Airway epithelial cell (primary cell): ENCODE measurements around the gene EIF3C. TPM values are rescaled to one million over a fixed set of nuclear protein-coding genes. Genes with fewer than 3 reads are reported as not detected.

Experiments
- total RNA-seq: library from RNA; depleted of rRNA; stranded (reverse); fragments of >200 nt; gene quantifications from 2 replicates; pipeline ENCODE4 v1.2.3, GENCODE V29; 2015

Gene EIF3C, protein sequence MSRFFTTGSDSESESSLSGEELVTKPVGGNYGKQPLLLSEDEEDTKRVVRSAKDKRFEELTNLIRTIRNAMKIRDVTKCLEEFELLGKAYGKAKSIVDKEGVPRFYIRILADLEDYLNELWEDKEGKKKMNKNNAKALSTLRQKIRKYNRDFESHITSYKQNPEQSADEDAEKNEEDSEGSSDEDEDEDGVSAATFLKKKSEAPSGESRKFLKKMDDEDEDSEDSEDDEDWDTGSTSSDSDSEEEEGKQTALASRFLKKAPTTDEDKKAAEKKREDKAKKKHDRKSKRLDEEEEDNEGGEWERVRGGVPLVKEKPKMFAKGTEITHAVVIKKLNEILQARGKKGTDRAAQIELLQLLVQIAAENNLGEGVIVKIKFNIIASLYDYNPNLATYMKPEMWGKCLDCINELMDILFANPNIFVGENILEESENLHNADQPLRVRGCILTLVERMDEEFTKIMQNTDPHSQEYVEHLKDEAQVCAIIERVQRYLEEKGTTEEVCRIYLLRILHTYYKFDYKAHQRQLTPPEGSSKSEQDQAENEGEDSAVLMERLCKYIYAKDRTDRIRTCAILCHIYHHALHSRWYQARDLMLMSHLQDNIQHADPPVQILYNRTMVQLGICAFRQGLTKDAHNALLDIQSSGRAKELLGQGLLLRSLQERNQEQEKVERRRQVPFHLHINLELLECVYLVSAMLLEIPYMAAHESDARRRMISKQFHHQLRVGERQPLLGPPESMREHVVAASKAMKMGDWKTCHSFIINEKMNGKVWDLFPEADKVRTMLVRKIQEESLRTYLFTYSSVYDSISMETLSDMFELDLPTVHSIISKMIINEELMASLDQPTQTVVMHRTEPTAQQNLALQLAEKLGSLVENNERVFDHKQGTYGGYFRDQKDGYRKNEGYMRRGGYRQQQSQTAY
- total RNA-seq = 281 and 312 TPM in 2 replicates

GRCh38 chr16:28711220-28712083 is at the start of gene EIF3C:
Gene EIF3C, plus strand, starts transcription at chr16:28711464. Its CDS starts 223 bp downstream, at chr16:28711687.

GRCh38 chr16:28751487-28751886 is 40.2 kb downstream of the EIF3C start, which contains the start of gene NPIPB9:
Gene NPIPB9, plus strand, starts transcription at chr16:28751787.

Other genes with a start within 250 kb of the EIF3C start
- gene NPIPB7, start 239.1 kb upstream of the EIF3C start, total RNA-seq = not detected in 2 replicates
- 8.4 and 12.0 TPM in 2 replicates for gene CLN3, start 219.4 kb upstream of the EIF3C start, total RNA-seq
- gene APOBR, start 216.8 kb upstream of the EIF3C start, total RNA-seq = not detected in 2 replicates
- not detected in 2 replicates for gene IL27, start 204.6 kb upstream of the EIF3C start, total RNA-seq
- 8.3 and 8.9 TPM in 2 replicates for gene NUPR1, start 172.5 kb upstream of the EIF3C start, total RNA-seq
- gene SGF29, start 157.5 kb upstream of the EIF3C start, total RNA-seq = 17.9 and 19.5 TPM in 2 replicates
- gene SULT1A2, start 114.4 kb upstream of the EIF3C start, total RNA-seq = 0.42 and 0.88 TPM in 2 replicates
- gene SULT1A1, start 101.4 kb upstream of the EIF3C start, total RNA-seq = 6.8 and 12.6 TPM in 2 replicates
- gene NPIPB8, start 73.4 kb upstream of the EIF3C start, total RNA-seq = not detected in 2 replicates
- gene NPIPB9, start 40.3 kb downstream of the EIF3C start, total RNA-seq = 0.51 TPM in 1 of 2 replicates, not detected in the other
- 69.4 and 76.5 TPM in 2 replicates for gene ATXN2L, start 111.5 kb downstream of the EIF3C start, total RNA-seq
- 198 and 234 TPM in 2 replicates for gene TUFM, start 134.9 kb downstream of the EIF3C start, total RNA-seq
- gene SH2B1, start 152.4 kb downstream of the EIF3C start, total RNA-seq = 19.7 and 22.8 TPM in 2 replicates
- gene ATP2A1, start 167.0 kb downstream of the EIF3C start, total RNA-seq = 0.14 TPM in 1 of 2 replicates, not detected in the other
- gene RABEP2, start 213.8 kb downstream of the EIF3C start, total RNA-seq = 36.6 and 52.2 TPM in 2 replicates
- gene CD19, start 220.5 kb downstream of the EIF3C start, total RNA-seq = not detected in 2 replicates
- 17.4 and 19.5 TPM in 2 replicates for gene NFATC2IP, start 239.5 kb downstream of the EIF3C start, total RNA-seq